DND-41 (cell line): Measurements from ENCODE around the gene RHOB.

Experiments used
- ATAC-seq: fragments of 200-7000 bp; cut with Tn5 transposase; 3 replicates; pipeline ENCODE4 v1.9.1; 2021; ENCODE audit warnings: low read depth; ENCODE audit not compliant: insufficient read depth
- DNase-seq: peaks from one replicate; pipeline ENCODE4 v3.0.0-alpha.2; 2020
- H2AFZ ChIP-seq: 2 replicates; pipeline ENCODE4 v1.6.0; 2012; ENCODE audit warnings: low read depth, low read length
- H3K27ac ChIP-seq: 2 replicates; pipeline ENCODE4 v1.5.1; 2012; ENCODE audit warnings: low read length, inconsistent platforms
- H3K27me3 ChIP-seq: fragments of 200-600 bp; sonication (generic); 2 replicates; pipeline ENCODE4 v1.6.0; 2012; ENCODE audit warnings: low read length, mild to moderate bottlenecking, inconsistent platforms; ENCODE audit not compliant: insufficient read depth, poor library complexity
- H3K36me3 ChIP-seq: 2 replicates; pipeline ENCODE4 v1.5.1; 2012; ENCODE audit warnings: low read length, inconsistent platforms; ENCODE audit not compliant: insufficient read depth
- H3K4me1 ChIP-seq: 2 replicates; pipeline ENCODE4 v1.5.1; 2012; ENCODE audit warnings: mild to moderate bottlenecking, low read length; ENCODE audit not compliant: insufficient read depth
- H3K4me2 ChIP-seq: 2 replicates; pipeline ENCODE4 v1.6.0; 2012; ENCODE audit warnings: mild to moderate bottlenecking, moderate library complexity, low read length, inconsistent platforms; ENCODE audit not compliant: insufficient read depth
- H3K4me3 ChIP-seq, 2 experiments: fragments of 200-600 bp in 1 of 2; shearing (Covaris generic) in 1 of 2; 2 replicates each; pipeline ENCODE4 v1.5.1; 2012 to 2016; ENCODE audit warnings: inconsistent platforms in 2 of 2, low read length in 2 of 2, mild to moderate bottlenecking in 2 of 2, low read depth in 1 of 2, moderate library complexity in 1 of 2
- H3K79me2 ChIP-seq: 2 replicates; pipeline ENCODE4 v1.6.0; 2012; ENCODE audit warnings: low read length, inconsistent platforms; ENCODE audit not compliant: insufficient read depth
- H3K9ac ChIP-seq: 2 replicates; pipeline ENCODE4 v1.6.0; 2012; ENCODE audit warnings: low read depth, mild to moderate bottlenecking, inconsistent platforms, low read length, moderate library complexity
- H3K9me3 ChIP-seq: 2 replicates; pipeline ENCODE4 v1.5.1; 2012; ENCODE audit warnings: low read length, moderate library complexity, mild to moderate bottlenecking, inconsistent platforms; ENCODE audit not compliant: insufficient read depth, severe bottlenecking
- H4K20me1 ChIP-seq: 2 replicates; pipeline ENCODE4 v1.6.0; 2012; ENCODE audit warnings: low read length; ENCODE audit not compliant: insufficient read depth
- EZH2 ChIP-seq: IDR thresholded peaks from 3 replicates; pipeline ENCODE4 v1.6.1; 2012; ENCODE audit warnings: borderline replicate concordance, low read depth, mild to moderate bottlenecking, moderate library complexity, low read length, inconsistent platforms; ENCODE audit not compliant: severe bottlenecking
- TF ChIP-seq, protein P1 (sequence below): IDR thresholded peaks from 2 replicates; pipeline ENCODE4 v1.5.1; 2012; ENCODE audit warnings: borderline replicate concordance, low read length, moderate library complexity, mild to moderate bottlenecking; ENCODE audit not compliant: poor library complexity, severe bottlenecking; ENCODE audit errors: extremely low read depth

The RHOB gene

DNA sequence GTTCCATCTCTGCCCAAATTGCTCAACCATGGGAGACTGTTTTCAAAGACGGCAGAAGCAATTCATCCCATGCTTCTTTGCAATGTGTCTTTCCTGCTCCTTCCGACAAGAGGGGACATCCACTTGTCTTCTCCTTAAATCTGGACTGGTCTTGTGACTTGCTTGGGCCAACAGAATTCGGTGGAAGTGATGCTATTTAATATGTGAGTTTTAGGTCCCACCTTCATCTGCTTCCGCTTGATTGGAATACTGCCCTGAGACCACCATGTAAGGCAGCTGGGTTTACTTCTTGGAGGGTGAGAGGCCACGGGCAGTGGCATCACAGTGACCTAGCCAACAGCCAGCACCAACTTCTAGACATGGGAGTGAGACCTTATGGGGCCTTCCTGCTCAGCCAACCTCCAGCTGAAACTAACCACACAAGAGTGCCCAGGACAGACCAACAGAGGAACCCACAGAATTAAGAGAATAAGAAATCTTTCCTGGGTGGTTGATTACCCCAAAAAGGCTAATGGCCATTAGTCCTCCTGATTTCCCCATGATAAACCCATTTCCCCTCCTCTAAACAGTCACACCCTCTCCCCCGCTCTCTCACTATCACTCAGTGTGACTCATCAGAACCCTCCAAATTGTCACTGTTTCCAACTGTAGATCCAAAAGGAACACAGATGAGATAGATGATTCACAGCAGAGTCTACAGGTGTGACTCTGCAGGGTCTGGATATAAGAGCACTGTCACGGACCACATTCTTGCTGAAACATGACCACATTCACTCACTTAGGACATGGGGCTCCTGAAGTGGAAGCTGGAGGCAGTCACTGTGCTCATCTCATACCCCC lies 16.2 kb upstream of the RHOB start:
- H3K4me3 ChIP-seq: no peak overlapping the region
- no peaks in the 10 kb centered on the region for H4K20me1 ChIP-seq
- no peak overlapping the region for H3K27ac ChIP-seq
- H3K79me2 ChIP-seq: no peaks in the 10 kb centered on the region
- H3K9ac ChIP-seq: no peak overlapping the region
- TF ChIP-seq EZH2: no peak
- TF ChIP-seq, protein P1, sequence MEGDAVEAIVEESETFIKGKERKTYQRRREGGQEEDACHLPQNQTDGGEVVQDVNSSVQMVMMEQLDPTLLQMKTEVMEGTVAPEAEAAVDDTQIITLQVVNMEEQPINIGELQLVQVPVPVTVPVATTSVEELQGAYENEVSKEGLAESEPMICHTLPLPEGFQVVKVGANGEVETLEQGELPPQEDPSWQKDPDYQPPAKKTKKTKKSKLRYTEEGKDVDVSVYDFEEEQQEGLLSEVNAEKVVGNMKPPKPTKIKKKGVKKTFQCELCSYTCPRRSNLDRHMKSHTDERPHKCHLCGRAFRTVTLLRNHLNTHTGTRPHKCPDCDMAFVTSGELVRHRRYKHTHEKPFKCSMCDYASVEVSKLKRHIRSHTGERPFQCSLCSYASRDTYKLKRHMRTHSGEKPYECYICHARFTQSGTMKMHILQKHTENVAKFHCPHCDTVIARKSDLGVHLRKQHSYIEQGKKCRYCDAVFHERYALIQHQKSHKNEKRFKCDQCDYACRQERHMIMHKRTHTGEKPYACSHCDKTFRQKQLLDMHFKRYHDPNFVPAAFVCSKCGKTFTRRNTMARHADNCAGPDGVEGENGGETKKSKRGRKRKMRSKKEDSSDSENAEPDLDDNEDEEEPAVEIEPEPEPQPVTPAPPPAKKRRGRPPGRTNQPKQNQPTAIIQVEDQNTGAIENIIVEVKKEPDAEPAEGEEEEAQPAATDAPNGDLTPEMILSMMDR: no peak
- no peak overlapping the region for H2AFZ ChIP-seq
- H3K27me3 ChIP-seq: peaks cover 18% of the 10 kb centered on the region
- H3K36me3 ChIP-seq: no peaks in the 10 kb centered on the region
- no peaks in the 10 kb centered on the region for H3K9me3 ChIP-seq
- ATAC-seq (no peak), DNase-seq (no peak)
- no peaks in the 10 kb centered on the region for H3K4me1 ChIP-seq
- no peak overlapping the region for H3K4me2 ChIP-seq

DNA sequence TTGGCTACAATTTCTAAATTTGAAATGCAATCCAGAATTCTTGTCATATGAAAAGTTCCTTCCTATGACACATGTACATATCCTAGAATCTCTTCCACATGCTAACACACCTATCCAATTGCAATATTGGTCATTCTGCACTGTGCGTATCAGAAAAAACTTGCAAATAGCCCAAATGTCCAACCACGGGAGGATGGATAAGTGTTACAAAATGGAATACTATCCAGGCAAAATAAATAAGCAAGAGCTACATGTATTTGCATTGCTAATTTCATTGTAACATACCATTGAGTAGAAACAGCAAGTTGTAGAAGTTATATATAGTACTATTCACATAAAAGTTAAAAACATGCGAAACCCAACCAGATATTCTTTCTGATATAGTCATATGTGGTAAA lies 15.6 kb upstream of the RHOB start:
- H3K9me3 ChIP-seq: no peaks in the 10 kb centered on the region
- no peak overlapping the region for H3K9ac ChIP-seq
- DNase-seq (no peak), ATAC-seq (no peak)
- peaks cover 15% of the 10 kb centered on the region for H3K27me3 ChIP-seq
- no peaks in the 10 kb centered on the region for H3K79me2 ChIP-seq
- no peak overlapping the region for H3K4me3 ChIP-seq
- TF ChIP-seq EZH2: no peak
- TF ChIP-seq, protein P1: no peak
- H3K4me2 ChIP-seq: no peak overlapping the region
- H3K4me1 ChIP-seq: no peaks in the 10 kb centered on the region
- H3K36me3 ChIP-seq: no peaks in the 10 kb centered on the region
- no peaks in the 10 kb centered on the region for H4K20me1 ChIP-seq
- H3K27ac ChIP-seq: no peak overlapping the region
- H2AFZ ChIP-seq: no peak overlapping the region

DNA sequence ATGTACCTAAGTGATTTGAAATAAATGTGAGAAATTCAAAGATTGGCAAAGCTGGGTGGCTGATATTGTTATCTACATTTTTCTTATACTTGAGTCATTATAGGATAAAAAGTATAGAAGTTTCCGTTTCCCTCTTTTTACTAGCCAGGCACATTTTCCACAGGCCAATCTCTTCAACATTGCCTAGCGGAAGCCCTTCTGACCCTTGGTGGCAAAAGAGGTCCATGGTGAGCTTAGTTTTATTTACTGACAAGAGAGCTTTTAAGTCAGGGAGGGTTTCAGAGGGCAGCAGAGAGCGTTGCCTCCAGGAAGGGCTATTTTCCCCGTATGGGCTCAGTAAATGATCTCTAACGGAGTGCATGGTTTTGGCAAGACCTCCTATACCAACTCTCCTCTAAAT lies 15.1 kb upstream of the RHOB start:
- no peaks in the 10 kb centered on the region for H3K79me2 ChIP-seq
- no peak overlapping the region for H3K4me2 ChIP-seq
- no peak overlapping the region for H3K27ac ChIP-seq
- TF ChIP-seq, protein P1: no peak
- TF ChIP-seq EZH2: no peak
- no peak for ATAC-seq
- no peaks in the 10 kb centered on the region for H3K36me3 ChIP-seq
- no peak overlapping the region for H3K4me3 ChIP-seq
- no peak for DNase-seq
- no peak overlapping the region for H3K9ac ChIP-seq
- H2AFZ ChIP-seq: no peak overlapping the region
- H4K20me1 ChIP-seq: no peaks in the 10 kb centered on the region
- no peaks in the 10 kb centered on the region for H3K9me3 ChIP-seq
- H3K27me3 ChIP-seq: peaks cover 15% of the 10 kb centered on the region
- no peaks in the 10 kb centered on the region for H3K4me1 ChIP-seq
